Coronary artery (tissue), 2 donors: ENCODE measurements around the gene SHISA4.
"Not testable (repeated sequence)": the region's sequence is repeated elsewhere in the genome, so short reads cannot be mapped to it uniquely, and the experiment has no call there.

Experiments
- DNase-seq: peaks from one replicate; pipeline ENCODE4 v3.0.0-alpha.2; 2017; ENCODE audit warnings: low spot score
- H3K27ac ChIP-seq, 2 donors: fragments of 200-600 bp; sonication (generic); one replicate each; pipeline ENCODE4 v1.5.1; 2016 to 2019
- H3K4me3 ChIP-seq: fragments of 200-600 bp; sonication (generic); 2 replicates; pipeline ENCODE4 v1.5.1; 2016; ENCODE audit warnings: mild to moderate bottlenecking, moderate library complexity
- CTCF ChIP-seq: fragments of 200-600 bp; sonication (generic); IDR thresholded peaks from one replicate; pipeline ENCODE4 v1.5.1; 2019; ENCODE audit warnings: antibody characterized with exemption

Gene SHISA4

GRCh38 chr1:201898992-201899391 is 10.3 kb downstream of the SHISA4 start:
- no peak for DNase-seq
- Histone ChIP-seq H3K4me3 (peak overlapping the region; percentile 3), H3K27ac (peak overlapping the region; percentile 58 to 91)
- TF ChIP-seq CTCF: no peak

DNA sequence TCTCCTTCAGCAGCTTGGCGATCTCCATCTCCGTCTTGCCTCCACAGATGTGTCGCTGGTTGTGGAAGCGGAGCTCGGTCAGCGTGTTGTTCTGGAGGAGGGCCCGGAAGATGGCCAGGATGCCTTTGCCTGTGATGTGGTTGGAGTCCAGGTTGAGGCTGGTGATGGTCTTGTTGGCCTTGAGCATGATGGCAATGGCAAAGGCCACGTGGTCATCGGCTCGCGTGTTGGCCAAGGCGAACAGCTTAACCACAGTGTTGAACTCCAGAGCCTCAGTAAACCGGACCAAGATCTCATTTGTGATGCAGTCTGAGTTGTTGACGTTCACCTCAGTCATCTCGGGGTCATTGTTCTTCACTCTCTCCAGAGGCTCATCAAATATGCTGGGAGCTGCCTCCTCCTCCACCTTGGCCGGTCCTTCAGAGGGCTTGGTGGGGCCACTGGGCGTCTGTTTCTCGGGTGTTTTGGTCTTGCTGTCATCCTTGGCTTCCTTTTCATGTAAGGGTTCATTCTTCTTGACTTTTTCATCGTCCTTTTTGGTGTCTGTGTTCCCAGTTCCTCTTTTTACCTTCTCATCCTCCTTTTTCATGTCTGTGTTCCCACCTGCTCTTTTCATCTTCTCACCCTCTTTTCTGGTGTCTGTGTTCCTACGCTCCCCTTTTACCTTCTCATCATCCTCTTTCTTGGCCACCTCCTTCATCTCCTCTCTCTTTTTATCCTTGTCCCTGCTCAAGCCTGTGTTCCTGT is 11.2 kb downstream of the SHISA4 start:
- H3K4me3 ChIP-seq: peak overlapping the region; percentile 3
- no peak for TF ChIP-seq CTCF
- DNase-seq: no peak
- H3K27ac ChIP-seq: peak overlapping the region; percentile 58 to 91

DNA sequence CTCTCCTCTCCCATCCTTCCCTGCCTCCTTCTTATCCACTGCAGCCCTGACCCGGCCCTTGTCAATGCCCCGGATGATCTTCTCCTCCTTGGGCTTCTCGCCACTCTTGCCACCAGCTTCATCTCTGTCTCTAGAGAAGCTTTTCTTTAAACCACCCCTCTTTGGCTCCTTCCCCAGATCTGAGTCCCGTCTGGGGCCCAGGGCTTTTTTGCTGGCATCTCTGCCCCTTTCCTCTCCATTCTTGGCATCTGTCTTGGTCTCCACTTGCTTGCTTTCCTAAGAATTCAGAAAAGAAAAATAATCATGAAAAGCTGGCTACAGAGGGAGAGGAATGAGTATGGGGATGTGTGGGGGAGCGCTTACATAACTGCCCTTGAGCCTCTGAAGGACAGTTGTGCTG is 11.8 kb downstream of the SHISA4 start:
- no peak for DNase-seq
- H3K4me3 ChIP-seq: no peak overlapping the region
- H3K27ac ChIP-seq: peak overlapping the region; percentile 58 to 91
- no peak for TF ChIP-seq CTCF

GRCh38 chr1:201901036-201901435 is 12.3 kb downstream of the SHISA4 start:
- not testable (repeated sequence) for DNase-seq, H3K4me3 ChIP-seq
- peak overlapping the region; percentile 58 to 91 for H3K27ac ChIP-seq

- Histone ChIP-seq H3K27ac (peak overlapping the region; percentile 87 to 97), H3K4me3 (peak overlapping the region; percentile 23)
- TF ChIP-seq CTCF: no peak
- no peak for DNase-seq
Measured at GRCh38 chr1:201902198-201902597, 13.5 kb downstream of the SHISA4 start.

- no peak for TF ChIP-seq CTCF
- DNase-seq: peak; percentile 94
- peak overlapping the region; percentile 87 to 97 for H3K27ac ChIP-seq
- peak overlapping the region; percentile 23 for H3K4me3 ChIP-seq
Measured at GRCh38 chr1:201903135-201903534, 14.4 kb downstream of the SHISA4 start.

GRCh38 chr1:201904579-201904978 is 15.9 kb downstream of the SHISA4 start:
- DNase-seq: no peak
- Histone ChIP-seq H3K4me3 (peak overlapping the region; percentile 31), H3K27ac (peak overlapping the region; percentile 87 to 97)
- no peak for TF ChIP-seq CTCF
